Astrocyte (in vitro differentiated cells and primary cell): Measurements from ENCODE around the gene CDT1. TPM values are rescaled to one million over a fixed set of nuclear protein-coding genes. Genes with fewer than 3 reads are reported as not detected.
A peak's percentile ranks its signal among the peaks of the same experiment; 100 is the strongest.

Source experiments
- DNase-seq: peaks from one replicate; pipeline ENCODE4 v3.0.0-alpha.2; 2010; ENCODE audit warnings: low read depth
- FAIRE-seq: peaks from 2 replicates; lab custom pipeline; 2011; peaks lifted over from hg19 to GRCh38; lab: Jason Lieb, UNC
- H2AFZ ChIP-seq: 2 replicates; pipeline ENCODE4 v1.6.0; 2012; ENCODE audit warnings: low read depth, low read length, inconsistent platforms
- H3K27ac ChIP-seq: 2 replicates; pipeline ENCODE4 v1.5.1; 2011; ENCODE audit warnings: low read depth, low read length, inconsistent platforms
- H3K27me3 ChIP-seq: 2 replicates; pipeline ENCODE4 v1.6.0; 2011; ENCODE audit warnings: low read length, inconsistent platforms; ENCODE audit not compliant: insufficient read depth
- H3K36me3 ChIP-seq: 2 replicates; pipeline ENCODE4 v1.5.1; 2011; ENCODE audit warnings: low read length, inconsistent platforms; ENCODE audit not compliant: insufficient read depth
- H3K4me1 ChIP-seq: 2 replicates; pipeline ENCODE4 v1.5.1; 2011; ENCODE audit warnings: low read length, inconsistent platforms; ENCODE audit not compliant: insufficient read depth
- H3K4me2 ChIP-seq: 2 replicates; pipeline ENCODE4 v1.6.0; 2012; ENCODE audit warnings: low read length, inconsistent platforms
- H3K4me3 ChIP-seq: 2 replicates; pipeline ENCODE4 v1.5.1; 2011; ENCODE audit warnings: low read depth, mild to moderate bottlenecking, low read length, inconsistent platforms; ENCODE audit not compliant: insufficient read depth
- H3K79me2 ChIP-seq: 2 replicates; pipeline ENCODE4 v1.6.0; 2012; ENCODE audit warnings: mild to moderate bottlenecking, low read length, inconsistent platforms; ENCODE audit not compliant: insufficient read depth
- H3K9ac ChIP-seq: 2 replicates; pipeline ENCODE4 v1.6.0; 2012; ENCODE audit warnings: mild to moderate bottlenecking, low read length, inconsistent platforms
- H3K9me3 ChIP-seq: 2 replicates; pipeline ENCODE4 v1.5.1; 2012; ENCODE audit warnings: low read depth, mild to moderate bottlenecking, low read length, inconsistent platforms; ENCODE audit not compliant: insufficient read depth
- H4K20me1 ChIP-seq: 2 replicates; pipeline ENCODE4 v1.6.0; 2012; ENCODE audit warnings: low read length, inconsistent platforms; ENCODE audit not compliant: insufficient read depth
- H3K27ac Mint-ChIP-seq: one replicate; pipeline ENCODE4 v1.8.0; 2021; ENCODE audit warnings: mild to moderate bottlenecking, mixed read lengths; ENCODE audit not compliant: unreplicated experiment
- H3K27me3 Mint-ChIP-seq: one replicate; pipeline ENCODE4 v1.8.0; 2021; ENCODE audit warnings: low read depth, mixed read lengths; ENCODE audit not compliant: unreplicated experiment
- H3K36me3 Mint-ChIP-seq: one replicate; pipeline ENCODE4 v1.8.0; 2021; ENCODE audit warnings: low read depth, mixed read lengths; ENCODE audit not compliant: unreplicated experiment
- H3K4me1 Mint-ChIP-seq: one replicate; pipeline ENCODE4 v1.8.0; 2021; ENCODE audit warnings: low read depth, mixed read lengths; ENCODE audit not compliant: unreplicated experiment
- H3K4me3 Mint-ChIP-seq: one replicate; pipeline ENCODE4 v1.8.0; 2021; ENCODE audit warnings: mild to moderate bottlenecking, moderate library complexity, mixed read lengths; ENCODE audit not compliant: unreplicated experiment
- H3K9me3 Mint-ChIP-seq: one replicate; pipeline ENCODE4 v1.8.0; 2021; ENCODE audit warnings: mild to moderate bottlenecking, mixed read lengths; ENCODE audit not compliant: unreplicated experiment
- EZH2 ChIP-seq: IDR thresholded peaks from 2 replicates; pipeline ENCODE4 v1.6.1; 2012; ENCODE audit warnings: mild to moderate bottlenecking, low read length, inconsistent platforms; ENCODE audit not compliant: insufficient read depth
- total RNA-seq: library from RNA; stranded (reverse); gene quantifications from 2 replicates; pipeline ENCODE4 v1.2.1, GENCODE V29; 2021
- TF ChIP-seq, protein P1 (sequence below): IDR thresholded peaks from 2 replicates; pipeline ENCODE4 v1.5.1; 2011; ENCODE audit warnings: low read depth, mild to moderate bottlenecking, inconsistent platforms, low read length, moderate library complexity; ENCODE audit not compliant: insufficient read depth

CDT1 gene
- total RNA-seq, 1 donor from 2014 or later = 4.7 TPM

DNA sequence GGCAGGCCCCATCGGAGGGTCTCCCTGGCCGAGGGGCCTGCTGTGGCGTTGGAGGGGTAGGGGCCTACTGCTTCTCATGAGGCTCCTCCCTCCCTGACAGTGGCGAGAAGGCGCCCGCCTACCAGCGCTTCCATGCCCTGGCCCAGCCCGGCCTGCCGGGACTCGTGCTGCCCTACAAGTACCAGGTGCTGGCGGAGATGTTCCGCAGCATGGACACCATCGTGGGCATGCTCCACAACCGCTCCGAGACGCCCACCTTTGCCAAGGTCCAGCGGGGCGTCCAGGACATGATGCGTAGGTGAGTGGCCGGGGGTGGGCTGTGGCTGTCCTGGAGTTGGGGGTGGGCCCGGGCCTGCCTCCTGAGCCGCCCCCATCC, 1.7 kb downstream of the CDT1 start:
- H3K9ac ChIP-seq = no peak overlapping the region
- H3K4me2 ChIP-seq = peak overlapping the region; percentile 91
- H3K27ac ChIP-seq = no peak overlapping the region
- H3K27me3 ChIP-seq = no peaks in the 10 kb centered on the region
- peaks cover 36% of the 10 kb centered on the region for H3K79me2 ChIP-seq
- FAIRE-seq = no peak
- H3K4me3 Mint-ChIP-seq = no peak overlapping the region
- H3K9me3 Mint-ChIP-seq = no peaks in the 10 kb centered on the region
- peaks cover 2% of the 10 kb centered on the region for H3K36me3 Mint-ChIP-seq
- peaks cover 31% of the 10 kb centered on the region for H4K20me1 ChIP-seq
- H2AFZ ChIP-seq = no peak overlapping the region
- no peaks in the 10 kb centered on the region for H3K4me1 Mint-ChIP-seq
- no peak overlapping the region for H3K4me3 ChIP-seq
- H3K9me3 ChIP-seq = no peaks in the 10 kb centered on the region
- TF ChIP-seq EZH2 = no peak
- TF ChIP-seq, protein P1, sequence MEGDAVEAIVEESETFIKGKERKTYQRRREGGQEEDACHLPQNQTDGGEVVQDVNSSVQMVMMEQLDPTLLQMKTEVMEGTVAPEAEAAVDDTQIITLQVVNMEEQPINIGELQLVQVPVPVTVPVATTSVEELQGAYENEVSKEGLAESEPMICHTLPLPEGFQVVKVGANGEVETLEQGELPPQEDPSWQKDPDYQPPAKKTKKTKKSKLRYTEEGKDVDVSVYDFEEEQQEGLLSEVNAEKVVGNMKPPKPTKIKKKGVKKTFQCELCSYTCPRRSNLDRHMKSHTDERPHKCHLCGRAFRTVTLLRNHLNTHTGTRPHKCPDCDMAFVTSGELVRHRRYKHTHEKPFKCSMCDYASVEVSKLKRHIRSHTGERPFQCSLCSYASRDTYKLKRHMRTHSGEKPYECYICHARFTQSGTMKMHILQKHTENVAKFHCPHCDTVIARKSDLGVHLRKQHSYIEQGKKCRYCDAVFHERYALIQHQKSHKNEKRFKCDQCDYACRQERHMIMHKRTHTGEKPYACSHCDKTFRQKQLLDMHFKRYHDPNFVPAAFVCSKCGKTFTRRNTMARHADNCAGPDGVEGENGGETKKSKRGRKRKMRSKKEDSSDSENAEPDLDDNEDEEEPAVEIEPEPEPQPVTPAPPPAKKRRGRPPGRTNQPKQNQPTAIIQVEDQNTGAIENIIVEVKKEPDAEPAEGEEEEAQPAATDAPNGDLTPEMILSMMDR = no peak
- H3K27me3 Mint-ChIP-seq = no peaks in the 10 kb centered on the region
- peaks cover 23% of the 10 kb centered on the region for H3K4me1 ChIP-seq
- no peak overlapping the region for H3K27ac Mint-ChIP-seq
- H3K36me3 ChIP-seq = peaks cover 3% of the 10 kb centered on the region
- no peak for DNase-seq

DNA sequence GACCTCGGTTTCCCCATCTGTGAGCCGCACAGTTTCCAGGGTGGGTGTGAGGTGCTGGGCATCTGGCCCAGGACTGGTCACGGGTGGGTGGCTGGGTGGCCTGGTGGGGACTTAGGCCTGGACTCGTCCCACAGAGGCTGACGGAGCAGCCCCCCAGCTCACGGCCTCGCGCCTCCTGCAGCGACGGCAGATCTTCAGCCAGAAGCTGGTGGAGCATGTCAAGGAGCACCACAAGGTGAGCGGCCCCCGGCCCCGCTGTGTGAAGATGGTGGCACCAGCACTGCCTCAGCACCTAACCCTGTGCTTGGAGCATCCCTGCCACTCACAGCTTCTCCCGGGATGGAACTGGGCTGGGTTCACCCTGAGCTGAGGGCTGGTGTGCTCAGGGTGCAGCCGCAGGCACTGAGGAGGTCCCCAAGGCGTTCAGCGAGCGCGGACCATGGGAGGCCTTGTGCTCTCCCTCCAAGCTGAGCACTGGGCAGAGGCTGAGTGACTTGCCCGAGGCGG, 2.4 kb downstream of the CDT1 start:
- no peaks in the 10 kb centered on the region for H3K27me3 Mint-ChIP-seq
- Histone ChIP-seq H3K9me3 (no peaks in the 10 kb centered on the region), H3K9ac (no peak overlapping the region), H3K79me2 (peaks cover 42% of the 10 kb centered on the region), H3K4me2 (peak overlapping the region; percentile 91), H3K4me1 (peaks cover 29% of the 10 kb centered on the region), H3K27me3 (no peaks in the 10 kb centered on the region), H3K4me3 (no peak overlapping the region), H3K27ac (no peak overlapping the region), H2AFZ (no peak overlapping the region), H4K20me1 (peaks cover 37% of the 10 kb centered on the region), H3K36me3 (peaks cover 3% of the 10 kb centered on the region)
- FAIRE-seq (no peak), DNase-seq (no peak)
- TF ChIP-seq EZH2 = no peak
- TF ChIP-seq, protein P1 = no peak
- H3K4me3 Mint-ChIP-seq = no peak overlapping the region
- H3K27ac Mint-ChIP-seq = no peak overlapping the region
- H3K36me3 Mint-ChIP-seq = peaks cover 2% of the 10 kb centered on the region
- no peaks in the 10 kb centered on the region for H3K4me1 Mint-ChIP-seq
- no peaks in the 10 kb centered on the region for H3K9me3 Mint-ChIP-seq

DNA sequence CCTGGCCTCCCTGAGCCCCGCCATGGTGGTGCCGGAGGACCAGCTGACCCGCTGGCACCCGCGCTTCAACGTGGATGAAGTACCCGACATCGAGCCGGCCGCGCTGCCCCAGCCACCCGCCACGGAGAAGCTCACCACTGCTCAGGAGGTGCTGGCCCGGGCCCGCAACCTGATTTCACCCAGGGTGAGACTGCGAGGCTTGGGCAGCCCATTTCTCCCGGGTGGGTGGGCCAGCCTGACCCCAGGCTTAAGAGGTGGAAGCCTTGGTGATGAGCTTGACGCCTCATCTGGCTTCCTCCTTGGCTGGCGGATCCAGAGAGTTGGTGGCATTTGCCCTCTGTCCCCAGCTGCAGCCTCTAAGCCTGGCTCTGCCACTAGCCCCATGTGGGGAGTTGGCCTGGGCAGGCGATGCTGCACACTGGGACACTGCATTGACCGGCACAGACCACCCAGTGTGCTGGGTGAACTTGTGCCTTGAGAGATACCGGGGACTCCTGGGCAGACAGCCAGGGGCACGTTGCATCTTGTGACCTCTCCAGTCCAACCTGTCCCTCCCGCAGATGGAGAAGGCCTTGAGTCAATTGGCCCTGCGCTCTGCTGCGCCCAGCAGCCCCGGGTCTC, 3.0 kb downstream of the CDT1 start:
- FAIRE-seq (no peak), DNase-seq (no peak)
- no peak overlapping the region for H3K4me3 Mint-ChIP-seq
- Histone ChIP-seq H4K20me1 (peaks cover 39% of the 10 kb centered on the region), H3K27me3 (no peaks in the 10 kb centered on the region), H3K4me3 (no peak overlapping the region), H3K36me3 (peaks cover 3% of the 10 kb centered on the region), H3K79me2 (peaks cover 49% of the 10 kb centered on the region), H3K4me2 (no peak overlapping the region), H2AFZ (no peak overlapping the region), H3K4me1 (peaks cover 32% of the 10 kb centered on the region), H3K9ac (no peak overlapping the region), H3K9me3 (no peaks in the 10 kb centered on the region), H3K27ac (no peak overlapping the region)
- H3K27ac Mint-ChIP-seq = no peak overlapping the region
- TF ChIP-seq, protein P1 = no peak
- TF ChIP-seq EZH2 = no peak
- no peaks in the 10 kb centered on the region for H3K27me3 Mint-ChIP-seq
- H3K36me3 Mint-ChIP-seq = peaks cover 2% of the 10 kb centered on the region
- H3K4me1 Mint-ChIP-seq = no peaks in the 10 kb centered on the region
- no peaks in the 10 kb centered on the region for H3K9me3 Mint-ChIP-seq
